ENCODE measurements around the gene TKT.

The TKT gene

DNA sequence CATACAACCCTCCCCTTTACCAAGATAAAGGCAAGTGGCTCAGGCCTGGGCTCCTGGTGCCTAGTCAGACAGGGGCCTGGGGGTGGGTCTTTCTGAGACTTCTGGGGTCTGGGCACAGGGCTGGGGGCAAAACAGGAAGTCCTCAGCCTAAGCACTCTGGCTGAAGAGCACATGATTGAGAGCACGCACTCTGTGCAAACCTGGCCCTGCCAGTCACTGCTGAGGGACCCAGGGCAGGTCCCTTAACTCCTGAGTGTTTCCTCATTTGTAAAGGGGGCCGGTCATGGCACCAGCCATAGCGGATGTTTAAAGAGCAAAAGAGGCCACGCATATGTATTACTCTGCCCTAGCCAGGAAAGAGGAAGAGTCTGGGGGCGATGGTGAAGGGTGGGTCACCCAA is 16.0 kb downstream of the TKT start:
- DNase-seq (ENCODE audit: low spot score): no peak

DNA sequence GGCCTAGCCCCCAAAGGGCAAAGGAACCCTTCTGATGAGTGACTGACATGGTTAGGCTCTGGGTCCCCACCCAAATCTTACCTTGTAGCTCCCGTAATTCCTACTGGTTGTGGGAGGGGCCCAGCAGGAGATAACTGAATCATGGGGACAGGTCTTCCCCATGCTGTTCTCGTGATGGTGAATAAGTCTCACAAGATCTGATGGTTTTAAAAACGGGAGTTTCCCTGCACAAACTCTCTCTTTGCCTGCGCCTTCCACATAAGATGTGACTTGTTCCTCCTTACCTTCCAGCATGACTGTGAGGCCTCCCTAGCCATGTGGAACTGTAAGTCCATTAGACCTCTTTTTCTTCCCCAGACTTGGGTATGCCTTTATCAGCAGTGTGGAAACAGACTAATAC is 16.9 kb downstream of the TKT start:
- no peak for DNase-seq (ENCODE audit: low spot score)

DNA sequence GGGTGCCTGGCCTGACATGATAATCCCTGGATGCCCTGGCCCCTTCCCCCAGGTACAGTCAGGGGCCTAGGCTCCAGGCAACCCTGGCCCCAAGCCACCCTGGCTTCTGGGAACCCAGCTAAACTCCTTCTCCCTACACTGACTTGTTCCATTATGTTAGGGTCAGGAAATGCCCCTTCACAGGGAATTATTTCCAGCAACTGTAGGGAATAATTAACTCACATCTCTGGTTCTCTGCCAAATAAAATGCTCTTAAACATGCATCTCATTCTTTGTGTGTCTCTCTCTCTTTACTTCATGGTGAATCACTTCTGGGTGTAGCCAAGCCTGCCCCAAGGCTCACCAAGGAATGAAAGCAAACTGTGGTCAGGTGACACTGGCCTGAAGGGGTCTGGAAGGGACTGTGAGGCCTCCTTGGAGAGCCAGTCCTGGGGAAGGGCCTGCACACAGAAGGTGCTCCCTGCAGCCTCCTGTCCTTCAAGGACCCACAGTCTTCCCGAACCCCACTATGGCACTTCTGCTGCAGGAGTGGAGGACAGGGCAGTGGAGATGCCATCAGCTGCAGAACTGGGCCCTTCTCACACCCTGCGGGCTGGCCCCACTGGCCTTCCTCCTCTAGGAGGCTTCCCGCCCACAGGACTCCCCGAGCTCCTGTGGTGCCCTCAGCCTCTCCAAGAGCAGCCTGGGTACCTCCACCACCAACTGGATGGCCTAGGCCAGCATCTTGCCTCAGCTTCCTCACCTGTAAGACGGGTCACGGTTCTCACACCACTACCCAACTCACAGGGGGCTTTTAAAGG is 17.6 kb downstream of the TKT start:
- no peak for DNase-seq (ENCODE audit: low spot score)

DNA sequence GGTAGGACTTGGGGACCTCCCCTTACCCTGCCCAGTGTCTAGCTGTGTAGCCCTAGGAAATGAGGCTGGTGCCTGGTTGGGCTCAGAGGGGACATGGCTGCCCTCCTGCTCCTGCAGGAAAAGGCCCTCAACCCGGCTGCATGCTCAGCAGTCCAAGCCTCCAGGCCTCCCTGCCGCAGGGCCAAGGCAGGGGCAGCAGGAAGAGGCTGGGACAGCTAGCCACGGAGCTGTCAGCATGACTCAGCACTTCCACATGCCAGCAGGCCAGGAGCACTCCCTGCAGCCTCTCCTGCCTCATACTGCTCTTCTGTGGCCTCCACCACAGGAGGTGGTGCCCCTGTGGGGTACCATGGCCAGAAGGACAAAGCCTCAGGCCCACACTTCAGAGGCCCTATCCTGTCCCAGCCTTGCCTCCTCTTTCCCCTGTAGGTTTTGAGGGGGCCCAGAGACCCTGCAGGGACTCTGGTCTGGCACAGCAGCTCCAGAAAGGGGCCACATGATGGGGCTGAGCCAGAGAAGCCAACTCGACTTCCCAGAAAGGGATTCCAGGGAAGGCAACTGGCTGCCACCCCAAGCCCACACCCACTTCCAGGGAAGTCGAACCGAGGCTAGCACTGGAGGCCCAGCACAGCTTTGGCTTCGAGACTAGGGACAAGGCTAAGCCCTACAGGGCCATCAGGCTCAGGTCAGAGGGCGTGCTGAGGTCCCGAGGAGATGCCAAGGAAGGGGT is 19.5 kb downstream of the TKT start:
- no peak for DNase-seq (ENCODE audit: low spot score)

DNA sequence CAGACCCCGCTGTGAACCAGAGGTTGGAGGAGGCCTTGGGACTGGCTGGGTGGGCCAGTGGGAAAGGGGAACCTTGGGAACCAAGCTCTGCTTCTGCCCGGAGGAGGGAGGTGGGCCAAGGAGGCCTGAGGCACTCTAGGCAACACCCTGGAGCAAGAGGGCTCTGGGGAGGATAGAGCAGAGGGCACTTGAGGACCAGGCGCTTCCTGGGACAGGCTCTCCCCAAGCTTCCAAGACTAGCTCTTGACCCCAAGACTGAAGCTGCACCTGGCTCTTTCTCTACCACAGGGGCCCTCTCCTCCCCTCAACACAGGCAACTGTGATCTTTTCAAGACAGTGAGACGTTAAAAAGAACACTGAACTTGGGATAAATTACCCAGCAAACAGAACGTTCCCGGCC is 20.3 kb downstream of the TKT start:
- DNase-seq (ENCODE audit: low spot score): no peak

DNA sequence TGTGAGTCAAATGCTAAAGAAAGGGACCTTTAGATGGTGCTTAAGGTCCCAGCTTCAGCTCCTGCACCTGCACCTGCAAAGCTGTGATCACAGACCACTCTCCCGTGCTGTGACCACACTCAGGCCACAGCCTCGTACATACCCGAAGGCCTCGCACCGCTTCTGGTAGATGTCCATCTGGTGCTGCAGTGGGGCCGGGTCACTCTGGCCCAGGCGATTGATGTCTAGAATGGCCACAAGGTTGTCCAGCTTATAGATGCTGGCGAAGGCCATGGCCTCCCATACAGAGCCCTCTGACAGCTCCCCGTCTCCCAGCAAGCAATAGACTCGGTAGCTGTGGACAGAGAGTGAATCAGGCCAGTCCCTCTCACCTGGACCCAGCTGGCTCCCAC is 21.0 kb downstream of the TKT start:
- DNase-seq (ENCODE audit: low spot score): no peak

DNA sequence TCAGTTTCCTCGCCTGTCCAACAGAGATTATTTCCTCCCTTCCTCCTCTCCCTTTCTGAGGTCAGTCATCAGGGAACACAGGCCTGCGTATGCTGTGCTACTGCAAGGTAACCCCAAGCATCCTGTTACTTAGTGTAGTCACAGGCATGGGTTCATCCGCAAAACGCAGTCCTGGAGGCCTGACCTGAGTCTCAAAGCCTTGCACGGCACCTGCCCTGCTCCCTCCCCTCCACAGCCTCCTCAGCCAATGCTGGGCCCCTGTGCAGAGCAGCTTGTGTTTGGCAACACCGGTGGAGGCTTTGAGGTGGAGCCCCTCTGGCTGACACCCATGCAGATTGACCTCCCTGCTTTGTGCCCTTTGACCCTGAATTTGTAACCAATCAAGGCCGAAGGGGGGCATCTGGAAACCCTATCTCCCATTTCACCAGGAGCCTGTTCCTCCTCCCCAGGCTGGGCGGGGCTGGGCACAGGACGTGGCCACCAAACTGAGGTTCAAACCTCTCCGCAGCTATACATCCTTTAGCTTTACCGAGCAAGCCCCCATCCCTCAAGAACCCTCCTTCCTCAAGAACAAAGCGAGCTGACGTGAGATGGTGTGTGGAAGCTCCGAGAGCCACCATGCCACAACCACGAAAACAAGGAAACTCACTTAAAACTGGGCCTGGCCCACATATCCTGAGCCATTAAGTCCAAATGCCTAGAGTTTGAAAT is 21.5 kb downstream of the TKT start:
- no peak for DNase-seq (ENCODE audit: low spot score)

DNA sequence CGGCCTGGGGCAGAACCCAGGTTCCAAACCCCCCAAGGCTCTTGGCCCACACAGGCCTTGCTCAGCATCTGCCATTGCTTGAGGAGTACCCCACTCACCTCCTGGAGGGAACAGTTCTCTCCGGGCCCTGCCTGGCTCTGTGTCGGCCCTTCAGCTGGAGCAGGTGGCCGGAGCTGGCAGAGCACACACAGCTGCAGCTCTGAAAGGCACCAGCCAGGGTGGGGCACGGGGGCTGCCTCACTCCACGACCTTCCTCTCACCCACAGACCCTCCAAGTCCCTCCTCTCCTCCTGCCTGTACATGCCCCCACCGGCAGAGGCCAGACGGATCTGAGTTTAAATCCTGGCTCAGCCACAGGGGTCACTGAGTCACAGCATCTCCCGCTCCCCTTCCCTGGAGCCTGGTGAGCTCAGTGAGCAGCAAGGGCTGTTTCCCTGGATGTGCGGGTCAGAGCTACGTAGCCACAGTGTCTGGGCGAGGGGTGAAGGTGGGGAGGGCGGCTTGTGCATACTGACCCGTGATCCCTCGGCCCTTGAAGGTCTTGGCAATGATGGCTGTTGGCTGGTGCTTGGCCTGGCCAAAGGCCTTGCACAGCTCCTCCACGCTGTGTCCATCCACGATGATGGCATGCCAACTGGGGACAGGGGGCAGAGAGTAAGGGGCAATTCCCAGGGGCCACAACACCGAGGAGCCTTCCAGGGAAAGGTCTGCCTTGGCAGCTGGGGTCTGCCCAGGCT is 23.0 kb downstream of the TKT start:
- DNase-seq (ENCODE audit: low spot score): no peak

DNA sequence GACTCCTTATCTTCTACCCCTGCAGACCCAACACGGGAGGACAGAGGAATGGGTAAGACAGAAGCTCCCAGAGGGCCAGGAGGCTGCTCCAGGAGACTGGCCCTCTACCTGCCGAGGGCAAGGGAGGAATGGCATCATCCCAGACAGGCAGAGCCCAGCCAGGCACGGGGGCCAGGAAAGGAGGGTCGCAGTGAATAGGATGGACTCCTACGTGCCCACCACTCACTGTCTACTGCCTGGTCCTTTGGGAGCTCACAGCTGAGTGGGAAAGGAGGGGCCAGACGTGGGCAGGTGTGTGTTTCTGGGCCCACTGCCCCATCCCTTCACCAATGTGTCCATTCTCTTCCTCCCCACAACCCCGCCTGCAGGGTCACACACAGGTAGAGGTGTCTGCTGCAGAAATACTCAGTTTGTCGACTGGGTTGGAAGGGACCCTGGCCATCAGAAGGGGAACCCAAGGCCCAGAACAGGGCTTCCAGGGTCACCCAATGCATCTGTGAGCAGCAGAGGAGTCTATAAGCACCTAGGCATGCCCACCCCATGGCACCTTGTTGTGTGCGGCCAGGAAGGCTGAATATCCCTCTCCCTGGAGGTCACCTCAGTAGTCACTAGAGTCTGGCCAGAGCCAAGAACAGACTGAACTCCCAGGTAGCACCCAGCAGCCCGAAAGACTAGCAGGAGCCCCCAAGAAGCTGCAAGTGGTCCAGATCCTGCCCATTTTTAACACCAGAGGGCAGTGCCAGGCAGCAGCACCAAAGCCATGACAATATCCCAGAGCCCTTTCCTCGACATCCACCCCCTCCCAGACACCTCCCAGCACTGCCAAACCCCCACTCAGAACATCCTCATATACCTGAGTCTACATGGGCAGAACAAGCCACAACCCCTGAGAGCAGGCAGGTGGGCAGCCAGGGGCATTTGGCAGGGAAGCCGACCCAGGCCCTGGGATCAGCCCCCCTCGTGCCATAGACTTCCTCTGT is 24.0 kb downstream of the TKT start:
- DNase-seq (ENCODE audit: low spot score): no peak

DNA sequence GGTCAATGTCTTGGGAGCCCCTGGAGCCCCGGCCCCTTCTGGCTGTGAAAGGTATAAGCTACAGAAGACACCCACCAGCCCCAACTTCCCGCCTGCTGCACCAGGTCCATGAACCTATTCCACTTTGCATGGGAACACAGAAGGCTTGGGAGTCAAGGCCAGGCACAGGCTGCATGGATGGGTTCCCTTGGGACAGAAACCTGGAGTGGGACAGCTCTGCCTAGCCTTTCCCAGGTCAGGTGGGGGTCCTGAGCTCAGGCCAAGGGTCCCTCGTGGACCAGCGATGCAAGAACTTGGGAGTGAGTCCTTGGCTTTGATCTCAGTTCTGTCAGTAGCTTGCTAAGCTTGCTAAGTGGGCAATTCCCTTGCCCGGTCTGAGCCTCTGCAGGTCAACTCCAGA is 25.0 kb downstream of the TKT start:
- DNase-seq (ENCODE audit: low spot score): no peak

DNA sequence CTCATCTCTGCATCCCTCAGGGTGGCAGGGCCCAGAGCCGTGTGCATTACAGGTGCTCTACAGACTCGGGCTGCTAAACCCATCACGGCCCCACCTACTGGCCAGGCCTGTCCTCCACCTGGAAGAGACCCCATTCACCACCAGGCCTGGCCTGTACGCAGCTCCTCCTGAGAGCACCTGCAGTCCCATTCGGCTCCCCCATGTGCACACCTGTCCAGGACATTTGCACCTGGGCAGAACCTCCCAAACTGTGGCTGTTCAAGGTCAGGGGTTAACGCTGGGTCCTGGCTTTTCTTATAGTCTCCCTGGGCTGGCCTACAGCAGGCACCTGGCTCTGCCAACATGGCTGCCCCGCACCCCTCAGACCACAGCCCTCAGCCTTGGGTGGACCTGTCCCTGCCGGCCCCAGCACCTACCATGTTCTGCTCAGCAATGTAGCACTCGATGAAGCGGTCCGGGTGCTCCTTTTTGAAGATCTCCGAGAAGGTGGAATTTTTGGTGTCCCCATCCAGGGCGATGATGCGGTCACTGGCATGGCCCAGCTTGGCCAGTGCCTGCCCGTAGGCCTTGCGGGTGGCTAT is 25.7 kb downstream of the TKT start:
- DNase-seq (ENCODE audit: low spot score): no peak

DNA sequence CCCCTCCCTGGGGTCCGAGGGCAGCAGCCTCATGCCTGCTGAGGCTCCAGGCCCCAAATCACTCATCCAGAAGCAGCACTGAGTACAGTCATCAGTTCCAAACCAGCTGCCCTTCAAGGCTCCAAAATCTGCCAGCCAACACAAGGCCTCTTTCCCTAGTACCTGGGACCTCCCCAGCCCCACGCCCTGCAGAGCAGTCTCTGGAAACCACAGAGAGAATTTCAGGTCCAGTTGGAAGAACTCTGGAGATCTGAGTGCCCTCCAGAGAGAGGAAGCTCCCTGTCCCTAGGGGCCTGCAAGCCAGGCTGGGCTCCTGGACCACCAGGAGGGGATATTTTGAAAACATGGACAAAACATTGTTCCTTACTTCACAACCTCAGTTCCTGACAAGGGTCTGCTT is 26.2 kb downstream of the TKT start:
- no peak for DNase-seq (ENCODE audit: low spot score)

DNA sequence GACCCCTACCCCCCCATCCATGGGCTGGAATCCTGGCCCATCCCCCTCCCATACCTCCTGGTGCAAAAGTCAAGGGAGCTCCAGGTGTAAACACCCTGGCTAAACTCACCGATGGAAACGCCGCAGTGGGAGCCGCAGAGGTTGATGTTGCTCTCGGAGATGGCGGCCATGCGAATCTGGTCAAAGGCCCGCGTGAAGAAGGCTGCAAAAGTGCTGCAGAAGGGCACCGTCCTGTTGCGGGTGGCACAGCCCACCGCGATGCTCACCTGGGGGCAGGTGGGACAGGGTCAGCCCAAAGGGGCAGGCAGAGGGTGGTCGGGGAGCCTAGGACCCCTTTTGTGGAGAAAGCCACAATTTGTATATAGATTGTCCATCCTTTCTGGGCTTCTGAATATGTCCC is 26.7 kb downstream of the TKT start:
- DNase-seq (ENCODE audit: low spot score): no peak

DNA sequence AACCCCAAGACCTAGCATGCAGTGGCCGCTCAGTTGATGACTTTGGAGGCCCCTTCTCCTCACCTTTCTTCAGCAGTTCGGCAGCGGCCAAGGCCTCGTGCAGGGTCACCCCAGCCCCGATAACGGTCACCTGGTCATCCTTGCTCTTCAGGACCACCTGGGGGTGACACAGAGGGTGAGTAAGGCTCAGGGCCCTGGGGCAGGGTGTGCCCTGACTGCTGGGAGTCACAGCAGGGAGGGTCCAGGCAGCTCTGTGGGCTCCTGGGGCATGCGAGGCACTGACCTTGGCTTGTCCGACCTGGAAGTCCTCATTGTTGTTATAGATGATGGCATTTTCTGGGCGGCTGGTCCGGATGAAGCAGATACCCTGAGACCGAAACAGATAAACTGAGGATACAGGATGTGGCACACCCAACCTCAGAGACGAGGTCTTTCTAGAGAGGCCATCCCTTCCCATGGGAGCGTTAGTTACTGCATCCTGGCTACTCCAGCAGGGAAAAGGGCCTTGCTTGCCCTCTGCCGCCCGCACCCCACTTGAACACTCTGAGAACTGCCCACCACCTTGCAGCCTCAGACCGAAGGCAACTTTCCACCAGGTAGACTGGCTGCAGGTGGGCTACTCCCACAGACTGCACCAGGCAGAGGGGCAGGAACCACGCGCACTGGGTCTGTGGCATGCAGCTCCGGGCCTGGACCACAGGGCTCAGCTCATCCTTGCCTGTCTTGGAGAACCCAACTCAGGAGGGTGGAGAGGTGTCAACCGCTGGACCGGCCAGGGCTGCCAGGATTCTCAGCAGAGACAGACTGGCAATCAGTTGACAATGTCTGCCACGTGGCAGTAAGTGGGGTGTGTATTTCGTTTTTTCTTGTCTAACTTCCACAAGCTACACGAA is 27.6 kb downstream of the TKT start:
- DNase-seq (ENCODE audit: low spot score): no peak

DNA sequence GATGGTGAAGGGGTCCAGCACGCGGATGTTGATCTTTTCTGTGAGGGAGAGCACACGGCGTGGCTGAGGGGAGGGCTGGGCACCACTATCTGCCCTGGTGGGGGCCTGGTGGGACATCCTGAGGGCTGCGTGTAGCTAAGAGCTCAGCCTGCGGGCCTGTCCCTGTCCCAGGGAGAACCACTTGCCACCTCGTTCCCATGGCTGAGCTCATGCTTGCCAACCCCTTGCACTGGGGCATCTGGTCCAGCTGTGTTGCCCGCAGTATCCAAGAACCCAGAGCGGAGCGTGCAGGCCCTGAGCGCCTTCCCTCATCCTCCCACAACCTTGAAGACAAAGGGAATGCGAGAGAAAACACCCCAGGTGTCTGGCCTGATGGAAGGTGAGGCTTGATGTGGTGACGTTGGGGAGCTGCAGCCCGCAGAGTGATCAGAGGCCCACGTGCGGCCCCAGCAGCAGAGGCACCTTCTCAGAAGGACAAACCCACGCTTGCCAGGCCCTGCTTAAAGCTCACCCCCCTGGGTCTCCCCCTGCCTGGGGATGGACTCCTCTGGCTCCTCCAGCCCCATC is 28.9 kb downstream of the TKT start:
- DNase-seq (ENCODE audit: low spot score): no peak

DNA sequence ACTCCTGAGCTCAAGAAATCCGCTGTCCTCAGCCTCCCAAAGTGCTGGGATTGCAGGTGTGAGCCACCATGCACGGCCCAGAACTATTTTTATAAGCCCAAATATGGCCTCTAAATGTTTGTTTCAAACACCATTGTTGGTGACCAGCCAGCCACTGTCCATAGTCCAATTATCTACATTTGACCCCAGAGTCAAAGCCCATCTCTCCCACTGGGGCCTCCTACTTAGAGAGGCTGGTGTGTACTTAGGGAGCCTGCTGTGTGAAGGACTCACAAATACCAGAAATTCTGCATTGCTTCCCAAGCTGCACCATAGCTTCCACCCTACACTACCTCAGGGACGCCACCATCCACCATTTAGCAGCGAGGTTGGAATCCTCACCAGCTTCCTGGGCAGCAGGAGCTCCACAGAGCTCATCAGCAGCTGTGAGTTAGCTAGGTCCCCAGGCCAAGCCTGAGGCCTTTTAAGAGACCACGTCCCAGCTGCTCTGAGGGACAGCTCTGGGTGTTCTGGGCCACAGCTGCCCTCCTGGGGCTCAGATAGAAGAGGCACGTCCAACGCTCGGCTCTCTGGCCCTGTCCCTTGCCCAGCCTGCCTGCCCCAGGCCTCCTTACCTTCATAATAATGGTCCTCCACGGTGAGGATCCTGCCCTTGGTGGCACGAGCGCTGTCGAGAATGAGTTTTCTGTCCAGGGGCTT is 29.5 kb downstream of the TKT start:
- DNase-seq (ENCODE audit: low spot score): no peak

DNA sequence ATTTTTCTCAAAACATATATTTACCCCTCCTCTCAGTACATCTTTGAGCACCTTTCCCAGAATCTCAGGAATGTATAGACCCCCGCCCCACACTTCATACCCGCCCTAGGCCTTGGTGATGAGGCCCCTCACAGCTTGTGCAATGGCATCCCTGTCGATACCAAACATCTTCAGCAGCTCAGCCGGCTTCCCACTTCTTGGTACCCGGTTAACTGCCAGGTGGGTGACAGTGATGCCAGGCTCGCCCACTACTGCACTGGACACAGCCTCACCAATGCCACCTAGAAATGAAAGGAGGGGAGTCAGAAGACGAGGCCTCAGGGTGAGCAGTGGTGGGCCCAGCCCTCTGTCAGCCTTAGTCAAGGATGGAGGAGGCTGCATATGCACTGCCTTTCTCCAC is 30.2 kb downstream of the TKT start:
- no peak for DNase-seq (ENCODE audit: low spot score)

DNA sequence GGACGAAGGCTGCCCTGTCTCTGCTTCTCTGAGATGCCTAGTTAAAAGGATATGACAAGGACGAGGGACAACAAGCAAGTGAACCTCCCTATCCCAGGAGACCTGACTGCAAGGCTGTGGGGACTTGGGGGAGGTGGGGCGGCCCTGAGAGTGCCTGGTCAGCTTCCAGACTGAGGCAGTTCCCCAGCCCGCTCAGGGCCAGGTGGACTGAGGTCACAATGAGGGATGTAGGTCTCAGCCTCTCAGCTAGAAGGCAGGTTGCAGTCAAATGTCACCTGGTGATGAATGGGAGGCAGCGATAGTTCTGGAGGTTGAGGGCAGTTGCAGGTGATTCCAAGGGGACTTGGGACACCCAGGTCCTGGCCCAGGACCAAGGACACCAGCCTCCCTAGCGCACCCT is 30.6 kb downstream of the TKT start:
- no peak for DNase-seq (ENCODE audit: low spot score)

DNA sequence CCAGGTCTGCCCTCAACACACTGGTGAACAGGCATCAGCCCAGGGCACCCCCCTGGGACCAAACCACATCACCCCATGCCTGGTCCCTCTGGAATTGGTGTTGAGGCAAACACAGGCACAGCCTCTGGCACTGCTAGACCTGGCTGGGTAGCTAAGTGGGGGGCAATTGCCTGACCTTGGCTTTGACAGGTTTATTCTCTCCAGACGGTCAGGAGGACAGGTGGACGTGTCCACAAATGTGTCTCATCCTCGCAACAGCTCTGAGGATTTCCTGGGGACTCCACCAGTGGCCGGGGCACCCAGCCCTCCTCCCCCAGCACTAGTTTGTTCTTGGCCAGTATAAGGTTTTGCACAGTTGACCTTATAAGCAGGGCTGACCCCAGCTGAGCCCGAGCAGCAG is 31.3 kb downstream of the TKT start:
- DNase-seq (ENCODE audit: low spot score): no peak

Data from HuH-7 (cell line).